Measurements from ENCODE around the gene PRR23E. TPM values are rescaled to one million over a fixed set of nuclear protein-coding genes. Genes with fewer than 3 reads are reported as not detected.

The PRR23E gene
- total and polyA plus RNA-seq, 2 donors (not counting 3 experiments of a cell fraction or from before 2014, with no cell fraction given): not detected

DNA sequence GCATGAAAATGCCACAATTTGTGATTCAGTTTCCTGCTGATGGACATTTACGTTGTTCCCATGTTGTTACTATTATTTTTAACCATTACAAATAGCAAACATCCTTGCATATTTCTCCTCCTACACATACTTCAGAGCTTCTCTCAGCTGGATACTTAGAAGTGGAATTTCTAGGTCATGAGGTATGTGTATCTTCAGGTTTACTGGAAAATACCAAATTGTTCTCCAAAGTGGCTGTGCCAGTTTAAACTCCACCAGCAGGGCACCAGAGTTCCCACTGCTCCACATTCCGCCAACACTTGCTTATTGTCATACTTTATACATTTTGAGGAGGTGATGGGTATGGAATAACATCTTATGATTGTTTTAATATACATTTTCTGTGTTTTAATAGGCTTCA lies 45.7 kb downstream of the PRR23E start:
- Histone ChIP-seq H3K4me3 (replicated peaks in 1 of 3; ENCODE audit: insufficient read depth in 1 of 3, low read depth in 1 of 3, low read length in 3 of 3) (no peak overlapping the region), H3K4me2 (ENCODE audit: insufficient read depth, low read length) (no peak overlapping the region), H3K36me3 (ENCODE audit: control insufficient read depth in 2 of 2, extremely low read depth in 1 of 2, insufficient read depth in 2 of 2, low read length in 2 of 2) (no peaks in the 10 kb centered on the region), H3K27ac (ENCODE audit: insufficient read depth, low read depth, low read length) (no peak overlapping the region), H3K27me3 (ENCODE audit: control insufficient read depth in 2 of 2, insufficient read depth in 2 of 2, low read length in 2 of 2) (no peaks in the 10 kb centered on the region), H3K9me1 (replicated peaks; ENCODE audit: control insufficient read depth, extremely low read depth, insufficient read depth, low read length) (no peaks in the 10 kb centered on the region), H3K9ac (replicated peaks; ENCODE audit: extremely low read depth, insufficient read depth, low read length) (no peak overlapping the region), H4K20me1 (replicated peaks; ENCODE audit: control insufficient read depth, extremely low read depth, insufficient read depth, low read length) (no peaks in the 10 kb centered on the region), H3K79me2 (ENCODE audit: control insufficient read depth, insufficient read depth, low read length) (no peaks in the 10 kb centered on the region), H3K9me3 (replicated peaks; ENCODE audit: control insufficient read depth, insufficient read depth, low read length) (no peaks in the 10 kb centered on the region), H3K4me1 (ENCODE audit: control insufficient read depth, extremely low read depth, insufficient read depth, low read length) (no peaks in the 10 kb centered on the region), H2AFZ (ENCODE audit: low read depth, low read length) (no peak overlapping the region)
- FAIRE-seq: no peak
- no peak for DNase-seq (ENCODE audit: low read depth, low spot score)
- intact Hi-C loops (cut with micrococcal nuclease) (no loop called here), dilution Hi-C loops (cut with MboI; ENCODE audit: extremely low pct_ligation_motif_present, low sequenced_read_pairs) (no loop called here)
- CTCF ChIA-PET: no interaction called here
- POLR2A ChIA-PET: no interaction called here
- BruUV-seq (replicated peaks): no TSS peak
- no peak for TF ChIP-seq EZH2 (IDR thresholded peaks at IDR 0.05; ENCODE audit: borderline replicate concordance, low read depth, low read length, severe bottlenecking)
- TF ChIP-seq, protein P1, sequence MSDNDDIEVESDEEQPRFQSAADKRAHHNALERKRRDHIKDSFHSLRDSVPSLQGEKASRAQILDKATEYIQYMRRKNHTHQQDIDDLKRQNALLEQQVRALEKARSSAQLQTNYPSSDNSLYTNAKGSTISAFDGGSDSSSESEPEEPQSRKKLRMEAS (IDR thresholded peaks at IDR 0.05; ENCODE audit: insufficient read depth, insufficient read length): no peak
- no peak for TF ChIP-seq JUN (IDR thresholded peaks at IDR 0.05; ENCODE audit: borderline replicate concordance, insufficient read depth, insufficient read length, low read depth)
- no peak for TF ChIP-seq MYC (IDR thresholded peaks at IDR 0.05; ENCODE audit: low read depth, low read length)
- TF ChIP-seq POLR2A (IDR thresholded peaks at IDR 0.05; ENCODE audit: low read depth, low read length): no peak
- TF ChIP-seq, protein P2, sequence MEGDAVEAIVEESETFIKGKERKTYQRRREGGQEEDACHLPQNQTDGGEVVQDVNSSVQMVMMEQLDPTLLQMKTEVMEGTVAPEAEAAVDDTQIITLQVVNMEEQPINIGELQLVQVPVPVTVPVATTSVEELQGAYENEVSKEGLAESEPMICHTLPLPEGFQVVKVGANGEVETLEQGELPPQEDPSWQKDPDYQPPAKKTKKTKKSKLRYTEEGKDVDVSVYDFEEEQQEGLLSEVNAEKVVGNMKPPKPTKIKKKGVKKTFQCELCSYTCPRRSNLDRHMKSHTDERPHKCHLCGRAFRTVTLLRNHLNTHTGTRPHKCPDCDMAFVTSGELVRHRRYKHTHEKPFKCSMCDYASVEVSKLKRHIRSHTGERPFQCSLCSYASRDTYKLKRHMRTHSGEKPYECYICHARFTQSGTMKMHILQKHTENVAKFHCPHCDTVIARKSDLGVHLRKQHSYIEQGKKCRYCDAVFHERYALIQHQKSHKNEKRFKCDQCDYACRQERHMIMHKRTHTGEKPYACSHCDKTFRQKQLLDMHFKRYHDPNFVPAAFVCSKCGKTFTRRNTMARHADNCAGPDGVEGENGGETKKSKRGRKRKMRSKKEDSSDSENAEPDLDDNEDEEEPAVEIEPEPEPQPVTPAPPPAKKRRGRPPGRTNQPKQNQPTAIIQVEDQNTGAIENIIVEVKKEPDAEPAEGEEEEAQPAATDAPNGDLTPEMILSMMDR (IDR thresholded peaks at IDR 0.05; ENCODE audit: extremely low read depth in 1 of 2, insufficient read depth in 1 of 2, low read depth in 1 of 2, low read length in 2 of 2): no peak
- TF ChIP-seq POLR2AphosphoS5 (IDR thresholded peaks at IDR 0.05; ENCODE audit: insufficient read depth, low read depth, low read length): no peak
- TF ChIP-seq GATA2 (IDR thresholded peaks at IDR 0.05; ENCODE audit: insufficient read depth, insufficient read length, low read depth, low read length): no peak
- TF ChIP-seq FOS (IDR thresholded peaks at IDR 0.05; ENCODE audit: borderline replicate concordance, insufficient read depth, low read length): no peak

Data from endothelial cell of umbilical vein (primary cell).